Heart right ventricle (tissue), 16 donors: ENCODE measurements around the gene EYS. TPM values are rescaled to one million over a fixed set of nuclear protein-coding genes. Genes with fewer than 3 reads are reported as not detected.

Source experiments
- ATAC-seq, 8 donors: fragments of 200-7000 bp; cut with Tn5 transposase; one replicate each; pipeline ENCODE4 v1.9.1; 2020; ENCODE audit warnings: mild to moderate bottlenecking in 8 of 8, moderate library complexity in 8 of 8, moderate number of reproducible peaks in 1 of 8
- DNase-seq, 2 donors: peaks; one replicate each; pipeline ENCODE4 v3.0.0-alpha.2; 2020
- H3K27ac ChIP-seq, 10 donors: fragments of 200-600 bp; sonication (generic) in 2 of 10; one replicate each; pipeline versions ENCODE4 v1.5.0 to v1.8.0; 2020 to 2022; ENCODE audit warnings: mild to moderate bottlenecking in 3 of 10
- H3K27me3 ChIP-seq, 7 donors: fragments of 200-600 bp; one replicate each; pipeline ENCODE4 v1.8.0; 2021 to 2022; ENCODE audit warnings: mild to moderate bottlenecking in 2 of 7
- H3K36me3 ChIP-seq, 9 donors: fragments of 200-600 bp; sonication (generic) in 1 of 9; one replicate each; pipeline versions ENCODE4 v1.5.0 to v1.8.0; 2020 to 2022; ENCODE audit warnings: mild to moderate bottlenecking in 2 of 9
- H3K4me1 ChIP-seq, 9 donors: fragments of 200-600 bp; sonication (generic) in 1 of 9; one replicate each; pipeline versions ENCODE4 v1.5.0 to v1.8.0; 2020 to 2022; ENCODE audit warnings: mild to moderate bottlenecking in 4 of 9
- H3K4me3 ChIP-seq, 10 donors: fragments of 200-600 bp; sonication (generic) in 2 of 10; one replicate each; pipeline versions ENCODE4 v1.5.0 to v1.8.0; 2020 to 2022; ENCODE audit warnings: mild to moderate bottlenecking in 7 of 10, moderate library complexity in 2 of 10
- H3K9me3 ChIP-seq, 11 donors: fragments of 200-600 bp in 10 of 11; sonication (generic) in 2 of 11; one replicate each; pipeline versions ENCODE4 v1.5.0 to v1.8.0; 2013 to 2022; ENCODE audit warnings: mild to moderate bottlenecking in 2 of 11, control low read depth in 1 of 11, moderate library complexity in 1 of 11
- CTCF ChIP-seq, 9 donors: fragments of 200-600 bp; sonication (generic) in 2 of 9; IDR thresholded peaks; one replicate each; pipeline versions ENCODE4 v1.5.0 to v1.8.0; 2021 to 2022; ENCODE audit warnings: antibody characterized with exemption in 9 of 9, mild to moderate bottlenecking in 5 of 9, moderate library complexity in 1 of 9
- WGBS, 2 donors: extraction: QIAGEN DNeasy Blood & Tissue Kit; methylation state at CpG; one replicate each; pipeline ENCODE4 v1.1.7; 2013; ENCODE audit warnings: inconsistent platforms in 1 of 2; 5-methylcytosine and 5-hydroxymethylcytosine counted together
- intact Hi-C, 10 donors: fragments of 100-400 bp; cut with DNase I; formaldehyde crosslinking; loops; one replicate each; pipeline versions ENCODE4 v1.11.1 to v1.14.2; 2022
- polyA plus RNA-seq, 2 donors: library from polyadenylated mRNA; stranded (reverse); fragments of 200-250 nt; gene quantifications; one replicate each; pipeline ENCODE4 v1.2.3, GENCODE V29; 2013
- total RNA-seq, 10 donors: library from RNA; stranded (reverse); fragmentation: NEBNext Ultra II Directional in 3 of 10; extraction: Animal tissue kit (Norgen Biotek cat#: 25700) in 3 of 10; gene quantifications; one replicate each; pipeline versions ENCODE4 v1.2.1 to v1.2.4, GENCODE V29; 2021 to 2023
- donor health status: Arrhythmogenic right ventricular cardiomyopathy.
- donor health status: ischemic (EF 13 %, LVEDD 7.1; RV severe dilation, severe dysfunction).
- donor health status: healthy with polysubstance abuse.
- donor health status: DM: no; HTN: yes; CAD: no.
- donor health status: DM: no; HTN: no; CAD: no.
- donor health status: ischemic (EF 25% LVEDD 6.9; RV normal size, moderate dysfunction).
- donor health status: ischemic (EF 25% LVEDD 5.7; RV mildly dilated, moderate dysfunction).
- donor health status: healthy.
- donor health status: DM: yes; HTN: yes; CAD: no.
- donor health status: Ischemic cardiomyopathy.
- donor health status: ischemic (EF 35%, LVEDD 5.7; RV mildly dilated, moderate dysfunction).
- donor health status: nonischemic (EF 11% LVEDD 7.7; RV severe dilation, severe dysfunction).
- donor health status: DM: yes; HTN: yes; CAD: no.
- donor health status: PGD.
- donor health status: ischemic (EF 29% LVEDD 5.4; RV normal size, mild dysfunction).
- donor health status: nonischemic (EF 23%, LVEDD 6.1; RV moderate dilation, normal function).

EYS gene
- total and polyA plus RNA-seq, 12 donors, result 0.02 to 0.40 (median 0.18) TPM; not detected in 8

DNA sequence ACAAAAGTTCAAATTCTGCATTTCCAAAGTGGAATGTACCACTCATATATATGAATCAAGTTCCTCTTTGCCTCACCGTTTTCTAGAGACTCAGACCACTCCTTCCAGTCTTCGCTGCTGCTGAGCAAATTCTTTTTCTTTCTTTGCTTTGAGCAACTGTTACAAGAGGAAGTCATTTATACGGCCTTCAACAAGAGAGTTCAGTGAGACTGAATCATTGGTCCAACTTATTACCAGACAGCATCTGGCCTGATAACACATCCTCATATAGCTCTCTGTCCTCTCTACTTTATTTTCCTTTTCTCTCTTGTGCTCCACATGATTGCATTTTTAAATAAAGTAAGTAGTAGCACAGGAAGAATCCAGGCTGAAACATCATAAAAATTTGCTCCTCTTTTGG is 1418.7 kb downstream of the EYS start:
- intact Hi-C loops, result no loop called here
- H3K27me3 ChIP-seq, result no peaks in the 10 kb centered on the region
- DNase-seq, result no peak
- no peak for ATAC-seq
- TF ChIP-seq CTCF (IDR thresholded peaks at IDR 0.05), result no peak
- H3K36me3 ChIP-seq, result no peaks in the 10 kb centered on the region
- no peak overlapping the region for H3K27ac ChIP-seq
- H3K9me3 ChIP-seq, result peaks cover 0 to 3% (median 0%) of the 10 kb centered on the region in 11 donors
- no peaks in the 10 kb centered on the region for H3K4me1 ChIP-seq
- H3K4me3 ChIP-seq, result no peak overlapping the region
- 30 to 32% methylated on average over 3 of the region's 3 CpGs for WGBS, 2 donors

DNA sequence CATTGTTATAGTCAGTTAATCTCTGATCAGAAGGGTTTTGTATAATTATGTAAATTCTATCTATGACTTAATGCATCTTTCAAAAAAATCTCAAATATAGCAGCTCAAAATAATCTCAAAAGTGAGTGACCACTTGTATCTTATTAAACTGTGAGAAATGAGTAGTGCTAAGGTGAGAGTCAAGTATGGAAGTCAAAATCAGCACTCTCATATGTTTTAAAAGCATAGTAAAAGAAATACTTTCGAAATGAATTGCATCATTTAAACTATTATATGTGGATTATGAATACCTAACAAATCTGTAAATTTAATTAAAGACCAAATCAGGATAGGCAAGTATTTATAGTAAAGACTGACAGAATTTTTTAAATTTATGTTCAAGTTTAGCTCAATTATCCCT is 1425.9 kb downstream of the EYS start:
- DNase-seq (no peak), ATAC-seq (no peak)
- no peaks in the 10 kb centered on the region for H3K4me1 ChIP-seq
- intact Hi-C loops, result no loop called here
- H3K9me3 ChIP-seq, result no peaks in the 10 kb centered on the region
- no peak overlapping the region for H3K4me3 ChIP-seq
- H3K36me3 ChIP-seq, result no peaks in the 10 kb centered on the region
- H3K27me3 ChIP-seq, result no peaks in the 10 kb centered on the region
- WGBS, 2 donors, result 83 to 87% methylated on average over 1 of the region's 1 CpG
- no peak for TF ChIP-seq CTCF (IDR thresholded peaks at IDR 0.05)
- no peak overlapping the region for H3K27ac ChIP-seq

- no peaks in the 10 kb centered on the region for H3K27me3 ChIP-seq
- no peaks in the 10 kb centered on the region for H3K36me3 ChIP-seq
- H3K4me1 ChIP-seq, result no peaks in the 10 kb centered on the region
- intact Hi-C loops, result no loop called here
- no peak overlapping the region for H3K4me3 ChIP-seq
- peak in 6 of 9 donors; percentile 12 to 47 (median 32) for TF ChIP-seq CTCF (IDR thresholded peaks at IDR 0.05)
- 64 to 71% methylated on average over 1 of the region's 1 CpG for WGBS, 2 donors
- DNase-seq (no peak), ATAC-seq (no peak)
- no peak overlapping the region for H3K27ac ChIP-seq
- H3K9me3 ChIP-seq, result no peaks in the 10 kb centered on the region
These were observed 1426.5 kb downstream of the EYS start for GRCh38 chr6:64280569-64280968.

DNA sequence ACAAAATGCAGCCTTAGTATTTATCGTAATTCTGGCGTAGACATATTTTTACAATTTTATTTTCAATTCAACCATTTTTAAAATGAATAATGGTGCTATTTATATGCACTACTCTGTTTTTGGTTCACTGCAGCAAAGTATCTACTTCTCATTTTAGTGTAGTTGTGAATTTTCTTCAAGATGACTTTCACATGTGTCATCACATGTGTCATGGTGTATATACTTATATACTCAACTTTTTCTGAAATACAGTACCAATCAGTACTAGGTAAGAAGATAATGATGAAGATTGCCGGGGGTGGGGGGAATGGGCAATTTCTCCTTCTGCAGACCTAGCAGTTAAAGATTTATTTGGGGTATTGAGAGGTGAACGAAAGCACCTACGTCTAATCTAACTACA is 1436.9 kb downstream of the EYS start:
- 92 to 97% methylated on average over 5 of the region's 5 CpGs for WGBS, 2 donors
- Histone ChIP-seq H3K36me3 (no peaks in the 10 kb centered on the region), H3K9me3 (no peaks in the 10 kb centered on the region), H3K27ac (no peak overlapping the region), H3K4me3 (no peak overlapping the region), H3K27me3 (no peaks in the 10 kb centered on the region), H3K4me1 (no peaks in the 10 kb centered on the region)
- intact Hi-C loops, result no loop called here
- no peak for TF ChIP-seq CTCF (IDR thresholded peaks at IDR 0.05)
- no peak for DNase-seq
- ATAC-seq, result no peak
